ENCODE measurements around the gene LRRC61.

GRCh38 chr7:150327308-150327707, 4.2 kb downstream of the LRRC61 start:
- TF ChIP-seq CTCF (conservative IDR thresholded peaks at IDR 0.05; ENCODE audit: low read depth, low read length) (no peak), EZH2 (IDR thresholded peaks at IDR 0.05; ENCODE audit: borderline replicate concordance, low read depth, low read length, poor library complexity, severe bottlenecking) (no peak)
